Hematopoietic multipotent progenitor cell (in vitro differentiated cells): ENCODE results near the gene RBMS3. TPM values are rescaled to one million over a fixed set of nuclear protein-coding genes. Genes with fewer than 3 reads are reported as not detected.
A peak's percentile ranks its signal among the peaks of the same experiment; 100 is the strongest.
"Not testable (repeated sequence)": the region's sequence is repeated elsewhere in the genome, so short reads cannot be mapped to it uniquely, and the experiment has no call there.

Experiments used
- DNase-seq, 3 donors: peaks; one replicate each; pipeline ENCODE4 v3.0.0-alpha.2; 2011 to 2015; ENCODE audit warnings: low read depth in 2 of 3, low spot score in 2 of 3
- total RNA-seq: library from RNA; depleted of rRNA; stranded (reverse); fragments of >200 nt; gene quantifications from one replicate; pipeline ENCODE4 v1.2.3, GENCODE V29; 2012

Gene RBMS3
- total RNA-seq, 1 donor = under 0.01 TPM

DNA sequence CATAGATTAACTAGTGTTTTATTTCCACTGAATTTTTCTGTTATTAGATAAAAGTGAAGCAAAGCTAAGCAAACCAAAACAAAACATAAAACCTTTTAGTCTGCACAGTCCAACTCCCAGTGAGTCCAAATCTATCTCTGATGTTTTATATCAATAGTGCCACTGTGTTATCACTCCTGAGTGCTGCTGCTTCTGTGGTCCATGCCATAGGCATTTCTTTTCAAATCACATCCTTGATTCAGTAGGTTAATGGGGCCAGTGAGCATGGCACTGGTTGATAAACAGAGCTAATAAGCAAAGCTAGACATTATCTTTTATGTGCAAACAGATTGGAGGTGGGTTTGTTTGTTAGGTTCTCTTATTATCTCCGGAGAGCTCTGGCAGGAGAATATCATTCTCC is 30.0 kb downstream of the RBMS3 start:
- DNase-seq = no peak

DNA sequence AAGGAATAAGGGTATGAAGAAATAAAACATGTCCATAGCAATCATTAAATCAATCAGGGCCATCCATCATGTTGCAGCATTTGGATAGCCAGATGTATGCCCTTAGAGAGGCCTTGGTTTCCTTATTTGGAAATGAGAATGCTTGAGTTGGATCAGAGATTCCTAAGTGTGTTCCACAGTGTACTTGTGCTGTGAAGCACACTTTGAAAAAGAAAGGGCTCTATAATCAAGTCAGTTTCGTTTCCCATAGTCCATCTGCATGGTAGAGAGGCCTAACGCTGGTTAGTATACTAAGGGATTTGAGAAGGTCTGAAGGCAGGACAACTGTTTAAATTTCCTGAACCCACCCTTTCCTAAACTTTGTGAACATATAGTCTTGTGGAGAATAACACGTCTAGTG is 30.9 kb downstream of the RBMS3 start:
- no peak for DNase-seq

DNA sequence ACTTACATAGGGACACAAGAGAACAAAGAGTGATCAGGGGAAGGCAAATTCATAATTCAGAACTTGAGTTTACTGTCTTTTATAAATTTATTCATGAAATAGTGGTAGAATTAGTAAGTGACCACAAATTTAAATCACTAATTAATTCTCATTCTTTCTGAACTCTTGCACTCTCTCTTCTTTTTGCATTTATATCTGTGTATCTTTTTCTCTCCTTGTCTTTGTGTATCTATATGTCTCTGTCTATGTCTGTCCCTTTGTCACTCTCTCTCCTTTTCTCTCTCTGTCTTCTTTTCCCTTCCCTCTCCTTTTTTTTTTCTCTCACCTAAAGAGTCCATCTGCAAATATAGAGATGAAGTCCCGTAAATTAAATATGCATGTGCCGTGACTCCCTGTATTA is 31.5 kb downstream of the RBMS3 start:
- DNase-seq = no peak

DNA sequence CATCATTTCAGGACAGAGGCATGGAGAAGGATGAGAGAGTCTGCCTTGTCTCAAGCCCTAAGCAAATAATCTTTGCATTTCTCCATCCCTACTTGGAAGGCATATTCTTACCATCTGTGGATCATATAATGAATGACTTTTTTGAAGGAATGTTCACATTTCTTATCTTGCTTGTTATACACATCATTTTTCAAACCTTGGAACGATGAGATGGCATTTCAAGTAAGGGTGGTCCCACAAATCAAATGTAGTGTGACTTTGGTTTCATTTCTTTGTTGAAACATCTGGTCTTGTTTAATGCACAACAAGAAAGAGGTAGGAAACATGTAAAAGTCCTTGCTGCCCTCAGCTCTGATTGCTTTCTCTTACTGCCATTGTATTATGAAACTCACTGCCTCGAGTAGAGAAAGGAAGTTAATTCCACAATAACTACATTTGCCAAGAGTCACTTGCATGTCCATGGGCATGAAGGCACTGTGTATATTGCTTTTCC is 32.1 kb downstream of the RBMS3 start:
- no peak for DNase-seq

DNA sequence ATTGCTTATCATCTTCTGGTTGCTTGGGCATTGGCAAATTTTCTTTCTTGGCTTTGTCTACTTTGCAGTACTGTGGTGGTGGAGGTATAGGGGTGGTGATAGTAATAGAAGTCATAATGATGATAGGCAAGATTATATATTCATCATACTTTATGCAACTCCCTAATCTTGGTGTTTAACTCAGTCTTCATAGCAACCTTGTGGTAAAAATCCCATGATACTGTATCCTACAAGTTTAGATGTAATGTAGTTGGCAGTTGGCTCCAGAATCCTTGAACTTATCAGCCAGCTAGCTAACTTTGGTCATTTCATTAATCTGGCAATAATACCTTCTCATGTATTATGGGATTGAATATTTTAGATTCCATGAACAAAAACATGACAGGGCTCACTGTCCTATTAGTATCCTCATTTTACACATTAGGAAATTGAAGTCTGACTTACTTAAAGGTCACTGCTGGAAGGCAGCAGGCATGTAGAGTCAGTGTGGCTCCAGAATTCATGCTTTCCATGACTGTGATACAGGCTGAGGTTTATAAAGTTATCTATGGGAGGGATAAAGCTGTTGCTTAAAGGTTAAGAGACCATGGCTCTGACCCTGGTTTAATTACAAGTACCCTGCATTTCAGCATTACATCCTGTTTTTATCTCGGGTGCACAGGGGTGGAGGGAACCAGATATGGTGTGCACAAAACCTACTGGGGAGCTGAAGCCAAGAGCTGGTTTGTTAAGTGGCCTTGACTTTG is 33.3 kb downstream of the RBMS3 start:
- DNase-seq = no peak

DNA sequence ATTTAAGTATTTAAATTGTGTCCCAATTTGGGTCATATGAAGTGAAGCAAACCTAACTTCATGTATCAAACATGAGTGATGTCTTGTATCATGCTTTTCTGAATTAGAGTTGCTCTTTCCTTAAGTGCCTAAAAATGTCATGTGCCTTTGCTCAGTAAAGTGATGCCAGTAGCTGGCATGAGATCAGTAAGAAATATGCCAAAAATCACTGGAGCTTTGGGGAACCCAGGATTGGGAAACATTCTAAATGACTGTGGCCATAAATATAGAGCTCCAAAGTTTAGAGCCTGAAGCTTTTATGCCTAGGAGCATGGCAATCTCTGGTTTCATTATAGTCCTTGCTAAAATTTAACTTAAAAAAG is 33.8 kb downstream of the RBMS3 start:
- no peak for DNase-seq

DNA sequence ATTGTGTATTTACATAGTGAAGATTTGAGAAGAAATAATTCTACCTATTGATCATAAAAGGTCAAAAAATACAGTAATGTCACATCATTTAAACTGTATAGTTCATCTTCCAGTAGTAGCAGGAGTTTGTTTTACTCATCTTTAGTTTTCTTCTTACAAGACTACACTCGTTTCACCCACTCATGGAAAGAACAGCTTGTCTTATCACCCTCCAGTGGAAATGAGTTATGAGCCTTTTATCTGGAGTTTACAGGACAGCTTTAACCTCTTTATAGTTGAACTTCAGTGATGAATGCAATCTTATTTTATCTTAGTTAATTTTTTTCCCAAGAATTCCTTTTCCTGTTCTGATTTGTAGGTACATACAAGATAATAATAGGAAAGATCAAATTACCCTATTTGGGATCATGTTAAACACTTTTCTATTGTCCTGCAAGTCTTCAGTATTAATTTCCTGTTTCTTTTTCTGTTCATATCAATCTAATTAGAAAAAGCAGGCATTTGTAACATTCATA is 36.8 kb downstream of the RBMS3 start:
- no peak for DNase-seq

DNA sequence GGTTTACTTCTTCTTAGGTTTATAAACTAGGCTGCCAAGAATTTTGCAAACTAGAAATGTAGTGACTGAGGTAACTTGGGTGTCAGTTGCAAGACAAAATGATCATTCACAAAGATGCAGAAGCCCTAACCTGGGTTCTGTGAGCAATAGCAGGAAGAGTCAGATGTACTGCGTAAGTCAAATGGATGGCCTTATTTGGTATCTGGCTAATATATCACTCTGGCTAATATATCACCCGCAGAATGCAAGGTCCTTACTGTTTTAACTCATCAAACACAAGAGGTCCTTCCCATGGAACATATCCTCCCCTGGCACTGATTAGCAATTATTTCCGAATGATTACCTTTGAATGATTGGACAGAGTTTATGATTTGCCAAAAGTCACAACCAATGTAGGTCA is 37.4 kb downstream of the RBMS3 start:
- DNase-seq = no peak

DNA sequence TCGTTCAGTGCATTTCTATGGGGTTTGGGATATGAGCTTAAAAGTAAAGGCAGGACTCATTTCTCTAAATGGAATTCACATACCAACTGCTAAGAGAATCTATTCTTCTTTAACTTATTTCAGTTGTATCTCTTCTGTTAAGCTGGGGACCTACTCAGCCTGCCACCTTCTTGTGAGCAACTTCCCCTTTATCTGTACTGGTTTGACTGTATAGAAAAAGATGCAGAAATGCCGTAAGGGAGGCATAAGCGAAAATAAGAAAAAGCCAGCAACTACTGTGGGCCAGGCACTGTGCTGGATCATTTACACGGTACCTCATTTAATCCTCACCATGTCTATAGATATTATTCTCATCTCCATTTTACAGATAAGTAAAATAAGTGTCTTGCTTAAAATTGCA is 38.4 kb downstream of the RBMS3 start:
- peak in 1 of 3 donors; percentile 1 for DNase-seq

DNA sequence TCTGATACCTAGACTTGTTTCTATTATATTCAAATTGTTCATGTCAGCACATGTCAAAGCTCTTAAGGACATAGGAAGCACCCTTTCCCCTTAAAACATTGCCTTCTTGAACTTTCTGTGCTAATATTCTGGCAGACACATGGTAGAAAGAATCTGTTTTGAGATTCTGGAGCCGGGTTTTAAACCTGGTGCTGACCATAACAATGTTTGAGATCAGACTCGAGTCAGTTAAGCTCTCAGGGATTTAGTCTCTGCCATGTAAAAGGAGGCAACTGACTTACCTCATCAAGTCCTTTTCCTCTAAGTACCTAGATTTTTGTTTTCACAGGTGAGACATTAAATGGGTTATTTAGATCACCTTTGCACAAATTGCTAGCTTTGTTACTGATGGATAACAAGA is 38.9 kb downstream of the RBMS3 start:
- no peak for DNase-seq

DNA sequence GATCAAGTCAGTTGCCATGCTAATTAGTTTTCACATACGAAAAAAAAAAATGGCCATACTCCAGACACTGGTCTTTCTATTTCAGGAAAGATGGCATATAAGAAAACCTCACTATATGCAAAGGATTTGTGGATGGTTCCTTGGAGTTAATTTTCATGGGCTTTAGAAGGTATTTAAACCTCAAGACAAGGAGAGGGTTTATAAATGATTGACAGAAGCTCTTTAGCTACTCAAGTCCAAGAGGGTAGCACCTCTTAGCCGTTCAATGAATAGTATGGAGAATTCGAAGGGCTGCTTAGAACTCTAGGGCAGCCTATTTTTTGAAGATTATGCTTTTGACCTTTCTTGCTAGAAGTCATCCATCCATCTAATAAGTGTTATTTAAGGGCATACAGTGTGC is 41.7 kb downstream of the RBMS3 start:
- no peak for DNase-seq

DNA sequence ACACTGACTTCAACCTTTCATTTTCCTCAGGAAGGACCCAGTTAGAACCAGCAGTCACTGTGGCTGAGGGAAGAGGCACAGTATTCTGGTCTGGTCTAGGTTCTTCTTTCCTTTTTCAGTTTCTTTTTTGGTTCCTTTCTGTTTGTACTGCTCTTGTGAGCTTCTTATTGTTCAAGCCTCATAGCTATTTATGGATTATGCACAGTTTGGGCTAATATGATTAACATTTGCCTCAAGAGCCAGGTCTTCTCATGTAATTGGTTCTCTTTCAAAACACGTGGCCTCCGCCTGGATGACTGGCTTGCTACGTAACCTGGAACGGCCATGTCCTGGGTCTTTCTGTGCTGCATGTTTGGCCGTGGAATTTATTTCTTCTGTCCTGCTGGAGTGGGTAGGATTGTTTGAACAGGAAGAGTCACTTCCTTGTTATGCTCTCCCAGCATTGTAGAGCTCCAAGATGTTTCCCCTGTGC is 43.3 kb downstream of the RBMS3 start:
- peak in 1 of 3 donors; percentile 4 for DNase-seq

DNA sequence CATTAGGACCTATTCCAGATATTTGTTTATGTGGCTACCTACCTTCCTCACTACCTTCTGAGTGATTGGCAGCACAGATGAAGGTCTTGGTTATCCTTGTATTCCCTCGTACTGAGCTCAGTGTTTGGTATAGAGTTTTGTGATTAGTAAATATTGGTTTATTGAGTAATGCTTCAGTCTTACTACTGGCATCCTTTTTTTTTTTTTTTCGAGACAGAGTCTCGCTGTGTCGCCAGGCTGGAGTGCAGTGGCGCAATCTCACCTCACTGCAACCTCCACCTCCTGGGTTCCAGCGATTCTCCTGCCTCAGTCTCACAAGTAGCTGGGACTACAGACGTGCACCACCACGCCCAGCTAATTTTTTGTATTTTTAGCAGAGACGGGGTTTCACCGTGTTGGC is 45.7 kb downstream of the RBMS3 start:
- not testable (repeated sequence) for DNase-seq

DNA sequence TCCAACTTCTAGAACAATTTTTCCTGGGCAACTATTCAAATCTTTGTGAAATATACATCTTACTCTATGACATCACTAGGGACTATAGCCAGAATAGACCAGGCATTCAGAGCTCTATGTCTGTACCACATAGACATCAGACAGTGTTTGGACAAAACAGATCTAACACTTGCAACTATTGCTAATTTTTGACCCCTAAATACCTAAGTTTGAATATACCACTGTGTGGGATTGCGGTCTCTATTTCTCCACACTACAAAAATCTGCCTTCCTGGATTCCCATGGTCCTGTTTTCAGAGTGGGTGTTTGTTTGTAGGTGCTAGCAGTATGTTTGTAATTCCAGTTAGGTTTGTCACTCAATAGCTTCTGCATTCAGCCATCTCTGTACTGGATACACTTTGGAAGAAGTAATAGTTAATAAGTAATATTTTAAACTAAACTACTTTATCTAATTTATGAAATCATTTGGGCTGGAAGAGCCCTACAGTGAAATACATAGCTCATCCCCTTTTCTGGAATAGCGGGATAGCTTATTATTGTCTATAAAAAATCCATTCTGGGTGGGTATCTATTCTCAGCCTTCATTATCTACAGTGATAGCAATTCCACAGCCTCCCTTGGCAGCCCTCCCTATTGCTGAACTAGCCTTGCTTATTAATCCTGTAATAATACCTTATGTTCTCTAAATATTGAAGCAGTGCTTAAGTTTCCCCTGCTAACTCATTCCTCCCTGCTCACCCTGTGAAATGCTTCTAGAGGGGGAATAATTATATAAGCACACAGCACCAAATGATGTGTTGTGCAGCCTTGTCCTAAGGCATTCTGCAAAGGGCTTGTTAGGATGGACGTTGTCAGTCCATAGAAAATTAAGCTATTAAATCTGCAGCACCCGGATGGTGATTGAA is 49.4 kb downstream of the RBMS3 start:
- no peak for DNase-seq

DNA sequence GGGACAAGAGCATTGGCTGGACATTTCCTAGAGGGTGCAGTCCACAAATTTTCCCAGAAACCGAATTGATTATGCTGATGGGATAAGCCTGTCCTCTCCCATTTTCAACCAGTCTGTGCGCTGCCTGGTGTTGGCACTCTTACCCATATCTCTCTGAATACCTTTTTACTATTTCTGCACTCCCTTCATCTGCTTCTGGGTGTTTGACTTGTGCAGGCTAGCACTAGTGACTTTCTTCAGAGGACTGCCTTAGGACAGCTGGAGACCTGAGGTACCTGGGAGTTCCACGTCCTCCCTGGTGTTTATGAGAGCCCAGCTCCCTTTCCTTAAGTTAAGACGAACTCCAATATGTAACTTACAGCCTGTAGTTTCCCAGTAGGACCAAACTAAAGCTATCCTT is 50.2 kb downstream of the RBMS3 start:
- no peak for DNase-seq

DNA sequence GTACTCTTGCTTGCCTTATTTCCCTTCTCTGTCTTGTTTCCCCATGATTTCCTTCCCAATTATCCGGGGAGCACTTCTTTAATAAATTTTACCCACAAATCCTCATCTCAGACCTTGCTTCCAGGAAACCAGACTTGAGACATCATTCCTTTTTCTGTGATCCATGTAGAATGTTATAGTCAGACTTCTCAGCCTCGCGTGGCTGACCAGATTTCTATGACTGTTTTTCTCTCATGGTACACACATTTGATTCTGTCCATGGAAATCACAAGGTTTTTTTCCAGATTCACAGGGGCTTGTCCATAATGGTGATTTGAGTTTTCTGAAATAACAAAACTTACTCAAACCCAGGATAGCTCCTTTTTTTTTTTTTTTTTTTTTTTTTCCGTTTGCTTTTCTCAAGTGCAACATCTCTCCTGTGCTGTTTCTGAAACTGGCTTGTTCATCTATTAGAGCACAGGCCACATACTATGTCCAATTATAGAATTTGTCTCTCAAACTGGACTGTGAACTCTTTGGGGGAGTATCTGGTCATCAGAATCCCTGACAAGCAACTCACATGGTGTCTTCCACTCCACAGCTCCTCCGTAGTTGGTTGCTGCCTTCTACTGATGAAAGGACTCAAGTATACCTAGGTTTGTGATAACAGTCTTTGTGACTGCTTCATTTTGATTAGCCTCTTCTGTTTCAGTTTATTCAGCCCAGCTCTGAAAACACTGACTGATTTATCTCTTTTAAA is 50.8 kb downstream of the RBMS3 start:
- no peak for DNase-seq

DNA sequence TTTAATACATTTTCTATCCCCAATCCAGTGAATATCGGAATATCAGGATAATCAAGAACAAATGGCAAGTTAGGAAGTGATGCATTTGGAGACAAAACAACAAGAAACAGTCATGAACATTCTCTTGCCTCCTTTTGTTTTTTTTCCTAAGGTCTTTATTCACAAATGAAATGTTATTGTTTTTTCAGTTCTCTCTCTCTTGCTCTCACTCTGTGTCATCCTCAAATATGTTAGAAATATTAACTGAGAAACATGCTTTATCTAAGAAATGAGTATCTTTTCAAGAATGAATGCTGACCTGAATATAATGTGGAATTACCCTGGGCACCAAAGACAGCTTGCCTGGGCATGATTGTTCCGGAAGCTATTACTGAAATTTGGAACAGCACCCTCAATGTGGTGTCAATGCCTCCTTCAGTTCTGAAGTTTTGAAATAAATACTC is 51.3 kb downstream of the RBMS3 start:
- DNase-seq = no peak

DNA sequence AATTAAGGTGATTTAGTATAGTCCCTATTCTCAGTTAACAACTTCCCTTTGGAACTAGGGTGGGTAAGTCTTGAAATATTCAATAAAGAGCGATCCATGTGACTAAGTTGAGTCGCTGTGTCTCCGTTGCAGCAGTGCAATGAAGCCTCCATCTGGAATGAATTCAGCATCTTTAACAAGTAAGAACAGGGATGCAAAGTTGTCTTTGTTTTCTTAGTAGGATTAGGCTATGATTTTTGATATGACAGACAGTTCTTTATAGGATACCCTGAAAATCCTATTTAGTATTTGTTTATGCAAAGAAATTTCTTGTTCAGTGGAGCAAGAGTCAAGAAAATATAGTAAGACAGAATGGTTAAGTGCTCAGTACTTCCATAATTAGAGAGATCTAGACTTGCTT is 52.7 kb downstream of the RBMS3 start:
- DNase-seq = no peak

DNA sequence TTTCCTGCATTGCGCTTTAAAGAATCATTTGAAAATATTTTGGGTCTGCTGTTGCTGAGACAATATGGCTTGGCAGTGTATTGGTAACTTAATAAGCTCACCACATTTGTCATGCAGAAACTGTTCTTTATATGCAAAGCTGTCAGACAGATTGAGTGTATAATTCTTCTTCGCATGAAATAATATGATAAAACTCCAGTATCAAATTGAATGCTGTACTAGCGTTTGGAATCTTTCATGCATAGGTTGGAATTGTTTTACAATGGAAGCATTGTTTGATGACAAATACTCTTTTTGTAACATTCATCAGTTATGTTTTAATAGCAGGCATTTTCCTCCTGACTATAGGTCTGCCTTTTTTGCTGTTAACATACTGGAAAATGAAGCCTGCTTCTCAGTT is 53.8 kb downstream of the RBMS3 start:
- no peak for DNase-seq

DNA sequence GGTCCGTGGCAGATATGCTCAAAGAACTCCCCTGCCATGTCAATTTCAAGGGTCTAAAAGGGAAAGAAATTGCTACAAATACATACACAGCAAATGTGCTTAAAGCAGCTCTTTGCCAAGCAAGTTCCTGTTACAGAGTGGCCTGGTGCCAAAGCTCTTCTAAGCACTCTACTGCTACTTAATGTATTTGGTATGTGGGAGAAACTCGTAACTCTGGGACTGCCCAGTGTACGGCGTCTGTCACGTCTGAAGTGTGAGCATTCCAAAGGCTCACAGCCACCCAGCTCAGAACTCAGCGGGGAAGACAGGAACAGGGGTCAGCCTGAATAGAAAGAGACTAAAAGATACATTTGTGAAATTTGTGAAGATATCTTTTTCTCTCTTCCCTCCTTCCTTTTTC is 54.6 kb downstream of the RBMS3 start:
- peak in 2 of 3 donors; percentile 10 to 67 for DNase-seq

DNA sequence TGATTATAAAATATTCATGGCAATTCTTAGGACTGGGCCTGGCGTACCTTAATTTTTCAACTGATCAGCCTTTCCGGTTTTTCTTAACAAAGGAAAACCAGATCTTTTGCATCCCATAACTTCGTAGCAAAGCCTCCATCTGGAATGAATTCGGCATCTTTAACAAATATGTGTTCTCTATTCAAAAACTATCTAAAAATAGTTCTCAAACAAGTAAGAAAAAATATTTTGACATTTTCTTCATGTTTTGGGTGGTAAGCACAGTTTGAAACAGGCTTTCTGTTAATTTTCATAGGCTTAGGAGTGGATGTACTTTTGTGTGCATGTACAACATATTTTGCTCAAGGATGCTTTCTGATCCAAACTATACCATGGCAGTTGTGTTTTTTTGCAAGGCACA is 55.1 kb downstream of the RBMS3 start:
- DNase-seq = no peak
